Stimulated activated CD4-positive, alpha-beta T cell treated with anti-CD3 and anti-CD28 coated beads, Interleukin-2, amount 100 ng/mL, for 4 hours (primary cell): ENCODE measurements around the gene METRNL.

Experiments
- DNase-seq: peaks from one replicate; pipeline ENCODE4 v3.0.0-alpha.2; 2020; ENCODE audit warnings: low read depth

Gene METRNL

DNA sequence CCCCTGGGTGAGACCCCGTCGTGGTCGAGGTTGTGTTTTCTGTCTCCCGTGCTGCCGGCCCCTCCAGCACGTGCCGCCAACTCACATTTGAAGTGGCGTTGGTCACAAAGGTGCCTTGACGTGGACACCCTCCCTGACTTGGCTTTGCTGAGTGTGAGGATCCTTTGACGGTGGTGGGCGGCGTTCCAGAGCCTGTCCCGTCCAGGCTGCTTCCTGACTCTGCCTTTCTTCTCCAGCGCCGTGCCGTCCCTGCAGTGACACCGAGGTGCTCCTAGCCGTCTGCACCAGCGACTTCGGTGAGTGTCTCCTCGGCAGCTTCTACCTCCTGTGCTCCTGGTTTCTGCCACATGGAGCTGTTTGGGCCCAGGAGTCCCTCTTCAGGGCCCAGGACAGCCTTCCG, 13.5 kb downstream of the METRNL start:
- DNase-seq, result no peak

DNA sequence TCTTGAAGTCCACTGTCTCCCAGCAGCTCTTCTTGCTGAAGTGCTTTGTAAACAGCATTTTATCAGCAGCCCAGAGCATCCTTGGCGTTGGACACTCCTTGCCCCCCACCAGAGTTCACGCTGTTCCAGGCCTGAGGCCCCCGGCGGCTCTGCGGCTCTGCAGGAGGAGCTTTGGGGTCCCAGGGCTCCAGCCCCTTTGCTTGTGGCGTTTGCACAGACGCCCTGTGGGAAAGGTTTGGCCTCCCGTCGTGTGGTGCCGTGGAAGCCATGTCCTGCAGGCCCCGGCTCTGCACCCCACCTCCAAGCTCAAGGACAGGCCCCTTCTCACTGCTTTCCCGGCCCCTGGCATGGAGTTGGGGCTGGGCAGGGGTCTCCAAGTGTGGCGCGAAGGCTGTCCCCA, 14.1 kb downstream of the METRNL start:
- DNase-seq, result no peak

DNA sequence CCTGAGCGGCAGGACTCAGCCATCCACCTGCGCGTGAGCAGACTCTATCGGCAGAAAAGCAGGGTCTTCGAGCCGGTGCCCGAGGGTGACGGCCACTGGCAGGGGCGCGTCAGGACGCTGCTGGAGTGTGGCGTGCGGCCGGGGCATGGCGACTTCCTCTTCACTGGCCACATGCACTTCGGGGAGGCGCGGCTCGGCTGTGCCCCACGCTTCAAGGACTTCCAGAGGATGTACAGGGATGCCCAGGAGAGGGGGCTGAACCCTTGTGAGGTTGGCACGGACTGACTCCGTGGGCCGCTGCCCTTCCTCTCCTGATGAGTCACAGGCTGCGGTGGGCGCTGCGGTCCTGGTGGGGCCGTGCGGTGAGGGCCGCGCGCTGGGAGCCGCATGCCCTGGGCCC, 14.9 kb downstream of the METRNL start:
- no peak for DNase-seq

DNA sequence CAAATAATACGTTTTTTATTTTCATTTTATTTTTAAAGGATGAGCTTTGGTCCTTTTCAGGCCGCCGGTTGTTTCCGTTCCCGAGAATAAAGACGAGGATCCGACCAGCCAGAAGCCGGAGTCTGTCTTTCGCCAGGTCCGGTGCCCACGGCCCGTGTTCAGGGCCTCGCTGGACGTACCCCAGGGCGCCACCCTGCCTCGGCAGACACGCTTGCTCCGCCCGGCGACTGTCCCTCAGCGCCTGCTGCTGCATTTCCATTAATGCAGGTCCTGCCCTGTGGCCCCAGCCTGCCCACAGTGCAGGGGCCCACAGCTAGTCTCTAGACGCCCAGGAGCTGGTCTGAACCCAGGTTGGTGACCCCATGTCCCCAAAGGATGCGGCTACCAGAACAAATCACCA, 15.6 kb downstream of the METRNL start:
- DNase-seq, result no peak

DNA sequence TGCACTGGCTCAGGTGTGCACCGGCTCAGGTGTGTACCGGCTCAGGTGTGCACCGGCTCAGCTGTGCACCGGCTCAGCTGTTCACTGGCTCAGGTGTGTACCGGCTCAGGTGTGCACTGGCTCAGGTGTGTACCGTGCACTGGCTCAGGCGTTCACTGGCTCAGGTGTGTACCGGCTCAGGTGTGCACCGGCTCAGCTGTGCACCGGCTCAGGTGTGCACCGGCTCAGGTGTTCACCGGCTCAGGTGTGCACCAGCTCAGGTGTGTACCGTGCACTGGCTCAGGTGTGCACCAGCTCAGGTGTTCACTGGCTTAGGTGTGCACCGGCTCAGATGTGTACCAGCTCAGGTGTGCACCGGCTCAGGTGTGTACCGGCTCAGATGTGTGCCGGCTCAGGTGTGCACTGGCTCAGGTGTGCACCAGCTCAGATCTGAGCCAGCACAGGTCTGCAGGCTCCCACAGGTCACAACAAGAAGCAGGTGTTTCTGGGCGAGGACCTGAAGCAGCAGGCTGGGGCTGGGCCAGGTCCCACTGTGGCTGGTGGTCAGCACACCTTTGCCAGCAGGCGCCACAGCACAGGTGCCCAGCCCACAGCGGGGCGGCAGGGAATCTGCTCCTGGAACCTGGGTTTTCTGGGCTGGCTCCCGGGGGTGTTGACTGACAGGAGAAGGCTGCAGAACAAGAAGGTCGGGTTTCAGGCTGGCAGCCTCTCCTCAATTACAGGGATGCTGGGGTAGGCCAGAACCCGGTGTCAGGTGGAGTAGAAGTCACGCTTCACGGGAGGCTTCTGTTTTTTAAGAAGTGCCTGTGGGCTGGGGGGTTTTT, 17.2 kb downstream of the METRNL start:
- DNase-seq, result no peak

DNA sequence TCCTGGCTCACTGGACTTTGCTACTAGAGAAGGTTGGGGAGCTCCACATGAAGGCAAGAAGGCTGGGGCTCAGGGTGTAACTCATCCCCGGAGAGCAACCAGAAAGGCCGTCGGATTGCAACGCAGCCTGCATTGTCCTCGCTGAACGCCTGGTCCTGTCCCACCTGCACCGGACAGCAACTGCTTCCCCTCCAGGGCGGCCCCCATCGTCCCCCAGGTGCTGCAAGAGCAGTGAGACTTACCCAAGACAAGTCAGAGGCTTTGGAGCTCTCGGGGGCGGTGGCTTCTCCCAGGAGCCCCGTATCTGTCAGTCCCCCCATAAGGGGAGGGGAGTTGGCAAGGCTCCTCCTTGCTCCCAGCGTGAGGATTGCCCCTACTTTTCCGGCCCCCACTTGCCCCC, 18.4 kb downstream of the METRNL start:
- no peak for DNase-seq

DNA sequence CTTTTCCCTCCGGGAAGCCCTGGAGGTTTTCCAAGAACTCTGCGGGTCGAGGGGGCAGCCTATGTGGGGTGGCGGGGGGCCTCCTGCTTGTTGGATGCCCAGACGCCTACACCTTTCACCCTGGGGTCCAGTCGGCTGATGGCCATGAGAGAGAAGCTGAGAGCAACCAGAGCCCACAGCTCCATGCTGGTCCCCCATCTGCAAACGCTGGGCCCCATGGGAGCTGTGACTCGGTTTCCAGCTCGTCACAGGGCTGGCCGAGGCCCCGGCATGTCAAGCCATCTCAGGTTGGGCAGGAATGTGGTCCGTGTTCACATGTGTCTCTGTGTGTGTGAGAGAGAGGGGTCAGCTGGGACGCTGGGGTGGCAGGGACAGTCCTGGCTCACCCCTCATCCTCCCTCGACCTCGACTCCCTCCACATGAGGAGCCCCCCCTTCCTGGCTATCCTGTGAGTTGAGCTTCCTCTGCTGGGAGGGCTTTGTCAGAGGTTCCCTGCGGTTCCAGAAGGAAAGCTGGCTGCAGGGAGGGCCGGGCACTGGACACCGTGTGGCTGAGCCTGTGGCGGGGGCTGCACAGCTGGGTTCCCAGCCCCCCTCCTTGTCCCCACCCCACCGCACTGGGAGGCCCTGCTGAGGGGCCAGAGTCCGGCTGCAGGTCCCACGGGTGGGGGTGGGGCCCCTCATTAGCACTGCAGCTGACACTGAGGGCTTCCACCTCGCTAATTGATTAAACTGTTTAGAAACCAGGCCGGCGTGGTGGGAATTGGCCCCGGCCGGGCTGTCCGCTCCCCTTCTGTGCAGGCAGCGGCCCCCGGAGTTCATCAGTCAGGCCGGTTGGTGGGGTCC, 19.1 kb downstream of the METRNL start:
- DNase-seq, result no peak

DNA sequence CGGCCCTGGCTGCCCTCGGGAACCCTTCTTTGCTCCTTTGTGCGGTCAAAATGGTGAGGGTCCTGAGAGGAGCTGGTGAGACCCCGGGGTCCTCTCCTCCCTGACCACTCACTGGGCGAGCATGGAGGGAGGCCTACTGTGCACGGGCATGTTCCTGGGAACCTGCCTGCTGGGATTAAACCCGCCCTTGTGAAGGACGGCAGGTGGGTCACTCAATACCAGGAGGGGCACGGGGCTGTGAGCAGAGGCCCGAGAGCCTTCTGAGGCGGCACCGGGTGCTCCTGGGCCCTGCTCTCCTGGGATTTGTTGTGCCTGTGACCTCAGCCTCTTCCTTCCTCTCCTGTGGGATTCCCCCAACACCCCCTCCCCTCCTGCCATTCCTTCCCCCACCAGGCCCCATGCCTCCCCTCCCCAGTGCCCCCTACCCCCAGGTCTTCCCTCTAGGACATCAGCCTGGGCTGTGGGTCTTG, 19.7 kb downstream of the METRNL start:
- no peak for DNase-seq

DNA sequence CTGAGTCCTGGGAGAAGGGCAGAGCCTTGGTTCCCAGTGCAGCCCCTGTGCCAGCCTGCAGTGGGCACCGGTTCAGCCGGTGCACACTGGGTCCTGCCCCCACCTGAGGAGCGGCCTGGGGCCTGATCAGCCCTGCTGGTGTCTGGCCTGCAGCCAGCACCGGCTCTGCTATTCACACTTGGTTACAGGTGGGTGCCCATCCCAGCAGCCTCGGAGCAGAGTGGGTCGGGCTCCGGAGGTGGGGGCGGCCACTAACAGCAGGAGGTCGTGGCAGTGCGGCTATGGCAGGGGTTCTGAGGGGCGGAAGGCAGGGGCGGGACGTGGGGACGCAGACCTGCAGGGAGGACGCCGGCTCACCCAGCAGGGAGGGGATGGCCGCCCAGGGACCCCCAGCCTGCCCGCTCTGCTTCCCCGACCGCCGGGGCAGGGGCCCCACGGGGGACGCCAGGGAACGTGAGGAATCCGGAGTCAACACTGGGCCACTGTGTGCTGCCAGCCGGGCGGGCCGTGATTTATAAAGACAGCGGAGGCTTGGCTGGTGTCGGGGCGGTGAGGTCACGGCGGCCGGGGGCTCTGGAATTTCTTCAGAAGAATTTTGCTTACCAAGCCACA, 20.3 kb downstream of the METRNL start:
- no peak for DNase-seq

DNA sequence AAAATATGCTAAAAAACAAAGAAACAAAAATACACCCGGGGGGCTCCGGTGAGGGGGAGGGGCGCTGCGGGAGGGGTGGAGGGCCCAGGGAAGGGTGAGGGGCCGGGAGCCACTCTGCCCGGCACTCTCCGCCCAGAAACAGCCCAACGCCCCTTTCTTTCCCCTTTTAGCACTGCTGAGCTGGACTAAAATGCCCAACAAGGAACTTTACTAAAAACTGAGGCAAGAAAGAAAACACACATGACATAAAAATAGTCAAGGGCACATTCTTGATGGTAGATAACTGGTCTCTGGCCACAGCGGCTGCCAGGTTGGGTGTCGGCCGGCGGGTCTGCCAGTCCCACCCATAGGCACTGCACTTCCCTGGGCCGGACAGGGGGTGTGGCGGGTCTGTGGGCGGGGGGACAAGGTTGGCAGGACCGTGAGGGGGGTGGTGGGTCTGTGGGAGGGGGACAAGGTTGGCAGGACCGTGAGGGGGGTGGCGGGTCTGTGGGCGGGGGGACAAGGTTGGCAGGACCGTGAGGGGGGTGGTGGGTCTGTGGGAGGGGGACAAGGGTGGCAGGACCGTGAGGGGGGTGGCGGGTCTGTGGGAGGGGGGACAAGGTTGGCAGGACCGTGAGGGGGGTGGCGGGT, 20.9 kb downstream of the METRNL start:
- no peak for DNase-seq

DNA sequence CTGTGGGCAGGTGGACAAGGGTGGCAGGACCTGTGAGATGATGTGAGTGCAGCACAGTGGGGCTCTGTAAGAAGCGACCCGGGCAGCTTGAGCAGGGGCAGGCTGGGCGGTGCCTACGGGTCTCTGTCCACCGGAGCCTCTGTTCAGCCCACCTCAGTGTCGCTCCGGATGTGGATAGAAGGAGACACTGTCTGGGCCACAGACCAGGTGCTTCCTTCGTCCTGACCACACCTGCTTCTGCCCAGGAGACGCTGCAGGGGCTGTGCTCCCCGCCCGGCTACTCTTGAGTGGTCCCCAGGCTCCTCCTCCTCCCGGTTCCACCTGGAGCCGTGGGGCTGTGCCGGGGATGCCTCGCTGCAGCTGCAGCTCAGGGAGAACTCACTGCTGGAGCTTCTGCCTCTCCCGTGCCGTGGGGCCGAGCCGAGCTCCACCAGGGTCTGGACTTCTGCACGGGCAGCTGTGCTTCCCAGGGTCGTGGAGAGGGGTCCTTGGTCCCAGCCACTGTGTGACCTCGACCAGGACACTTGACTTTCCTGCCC, 21.5 kb downstream of the METRNL start:
- DNase-seq, result no peak

DNA sequence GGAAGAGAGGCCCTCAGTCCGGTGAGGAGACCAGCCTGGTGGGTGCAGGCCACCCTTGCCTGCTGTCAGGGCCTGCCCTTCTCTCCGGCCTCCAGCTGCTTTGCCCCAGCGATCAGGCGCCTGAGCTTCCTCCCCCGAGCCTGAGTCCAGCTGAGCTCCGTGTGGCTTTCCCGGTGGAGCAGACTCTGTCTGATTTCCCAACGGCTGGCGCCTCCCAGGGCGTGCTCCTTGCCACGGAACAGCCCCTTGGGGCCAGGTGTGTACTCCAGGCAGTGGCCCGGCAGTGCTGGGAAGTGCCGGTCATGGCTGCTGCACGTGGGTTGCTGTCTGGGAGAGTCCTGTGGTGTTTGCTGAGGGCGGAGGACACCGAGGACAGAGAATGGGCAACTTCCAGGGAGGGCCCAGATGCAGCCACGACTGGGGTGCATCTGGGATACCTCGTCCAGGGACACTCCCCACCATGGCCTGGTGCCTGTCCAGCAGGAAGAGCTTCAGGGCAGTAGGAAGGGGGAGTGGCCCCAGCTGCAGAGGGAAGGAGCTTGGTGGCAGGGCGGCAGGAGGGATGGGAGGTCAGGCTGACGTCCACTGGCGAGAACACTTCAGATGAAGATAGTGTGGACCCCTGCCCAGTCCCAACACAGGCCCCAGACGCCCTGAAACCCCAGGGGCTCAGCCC, 22.5 kb downstream of the METRNL start:
- no peak for DNase-seq

DNA sequence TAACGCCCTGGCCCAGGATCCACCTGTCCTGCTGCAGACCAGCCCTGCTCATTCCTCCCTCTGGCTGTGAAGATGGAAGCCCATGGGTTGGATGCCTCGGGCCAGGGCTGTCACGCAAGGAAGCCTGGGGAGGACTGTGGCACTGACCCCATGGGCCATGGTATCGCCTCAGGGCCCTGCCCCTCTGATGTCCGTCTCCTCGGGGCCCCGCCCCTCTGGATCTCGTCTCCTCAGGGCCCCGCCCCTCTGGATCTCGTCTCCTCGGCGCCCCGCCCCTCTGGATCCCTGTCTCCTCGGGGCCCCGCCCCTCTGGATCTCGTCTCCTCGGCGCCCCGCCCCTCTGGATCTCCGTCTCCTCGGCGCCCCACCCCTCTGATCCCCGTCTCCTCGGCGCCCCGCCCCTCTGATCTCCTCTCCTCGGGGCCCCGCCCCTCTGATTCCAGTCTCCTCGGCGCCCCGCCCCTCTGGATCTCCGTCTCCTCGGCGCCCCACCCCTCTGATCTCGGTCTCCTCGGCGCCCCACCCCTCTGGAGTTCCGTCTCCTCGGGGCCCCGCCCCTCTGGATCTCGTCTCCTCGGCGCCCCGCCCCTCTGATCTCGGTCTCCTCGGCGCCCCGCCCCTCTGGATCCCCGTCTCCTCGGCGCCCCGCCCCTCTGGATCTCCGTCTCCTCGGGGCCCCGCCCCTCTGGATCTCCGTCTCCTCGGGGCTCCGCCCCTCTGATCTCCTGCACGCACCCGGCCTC, 24.0 kb downstream of the METRNL start:
- no peak for DNase-seq

DNA sequence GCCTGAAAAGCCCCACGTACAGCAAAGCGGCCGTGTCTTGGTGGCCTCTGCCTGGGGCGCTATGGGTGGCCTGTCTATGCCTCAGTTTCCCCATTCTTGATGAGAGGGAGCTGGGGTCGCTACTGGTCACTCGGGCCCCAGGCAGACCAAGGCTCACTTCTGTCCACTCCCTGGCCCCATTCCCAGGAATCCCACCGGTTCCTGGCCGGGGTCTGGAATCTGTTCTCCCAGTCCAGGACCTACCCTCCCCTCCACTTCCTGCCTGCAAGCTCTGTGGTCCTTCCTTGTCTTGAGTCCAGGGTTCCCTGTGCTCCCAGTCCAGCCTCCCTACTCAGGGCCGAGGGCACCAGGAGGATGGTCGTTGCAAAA, 24.5 kb downstream of the METRNL start:
- no peak for DNase-seq

DNA sequence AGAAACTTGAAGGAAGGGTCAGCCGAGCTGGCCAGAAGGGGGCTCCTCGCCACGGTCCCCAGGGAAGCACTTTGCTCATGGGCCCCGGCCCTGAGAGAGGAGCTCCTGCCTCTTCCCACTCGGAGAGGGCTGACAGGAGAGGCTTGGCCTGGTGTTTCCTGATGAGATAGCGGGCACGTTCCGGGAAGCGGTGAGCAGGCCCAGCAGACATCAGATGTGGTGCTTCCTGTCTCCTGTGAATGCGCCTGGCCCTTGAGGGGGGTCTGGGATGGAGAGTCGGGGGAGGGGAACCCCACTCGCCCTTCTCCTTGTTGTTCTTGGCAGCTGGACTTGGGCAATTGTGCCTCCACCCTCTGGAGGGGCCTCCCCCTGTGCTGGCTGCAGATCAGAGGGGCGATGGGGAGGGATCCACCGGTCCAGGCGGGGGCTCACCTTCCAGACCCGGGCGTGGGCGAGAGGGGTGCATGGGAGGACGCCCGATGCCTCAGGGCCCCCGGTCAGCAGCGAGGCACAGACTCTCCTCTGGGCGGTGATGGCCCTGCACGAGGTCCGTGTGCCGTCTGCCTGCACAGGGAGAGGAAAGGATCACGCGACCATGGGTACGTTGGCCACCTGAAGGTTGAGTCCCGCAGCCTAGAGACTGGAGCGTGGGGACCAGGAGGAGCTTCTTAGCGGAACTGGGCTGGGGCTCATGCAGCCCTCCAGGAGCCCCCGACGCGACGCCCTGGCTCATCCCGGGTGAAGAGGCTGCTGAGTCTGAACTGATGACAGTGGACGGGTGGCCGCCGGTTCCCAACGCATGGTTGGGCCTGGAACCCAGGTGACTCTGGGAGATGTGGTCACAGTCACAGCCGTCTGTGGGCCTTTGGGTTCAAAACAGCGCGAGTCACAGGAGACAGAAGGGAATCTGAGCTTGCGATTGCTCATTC, 25.4 kb downstream of the METRNL start:
- no peak for DNase-seq

DNA sequence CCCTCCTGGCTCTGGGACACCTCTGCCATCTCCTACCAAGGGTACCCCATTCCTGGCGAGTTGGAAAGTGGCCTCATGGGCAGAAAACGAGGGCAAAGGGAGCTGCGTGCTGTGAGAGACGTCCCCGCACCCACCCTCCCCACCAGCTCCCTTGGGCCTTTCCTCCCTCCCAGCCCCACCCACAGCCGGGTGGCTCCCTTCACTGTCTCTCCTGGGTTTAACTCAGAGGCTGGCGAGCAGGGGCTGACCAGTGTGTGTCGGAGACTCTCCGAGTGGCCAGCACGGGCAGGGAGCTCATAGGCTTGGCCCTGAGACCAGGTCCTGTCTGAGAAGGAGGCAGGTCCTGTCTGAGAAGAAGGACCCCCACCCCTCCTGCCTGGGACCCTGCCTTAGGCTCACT, 26.1 kb downstream of the METRNL start:
- no peak for DNase-seq

DNA sequence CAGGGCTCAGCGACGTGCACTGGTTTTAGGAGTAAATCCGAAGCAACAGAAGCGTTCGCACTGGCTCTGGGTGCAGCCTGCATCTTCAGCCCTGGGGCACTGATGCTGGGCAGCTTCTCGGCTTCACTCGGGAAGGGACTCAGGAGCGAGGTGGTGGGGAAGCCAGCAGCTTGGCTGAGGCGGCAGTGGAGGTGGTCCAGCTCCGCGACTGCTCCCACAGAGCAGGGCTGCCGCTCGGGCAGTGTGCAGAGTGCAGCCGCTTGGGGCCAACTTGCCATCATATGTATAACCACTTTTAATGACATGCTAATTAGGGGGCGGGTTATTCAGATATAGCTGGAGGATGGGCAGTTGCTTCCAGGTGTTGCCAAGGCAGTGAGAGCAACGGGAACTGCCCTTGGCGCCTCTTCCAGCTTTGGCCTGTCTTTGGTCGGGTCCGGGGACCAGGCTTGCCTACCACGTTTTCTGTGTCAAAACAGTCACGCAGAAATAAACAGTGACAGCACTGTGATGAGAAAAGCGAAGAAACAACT, 26.7 kb downstream of the METRNL start:
- DNase-seq, result no peak

DNA sequence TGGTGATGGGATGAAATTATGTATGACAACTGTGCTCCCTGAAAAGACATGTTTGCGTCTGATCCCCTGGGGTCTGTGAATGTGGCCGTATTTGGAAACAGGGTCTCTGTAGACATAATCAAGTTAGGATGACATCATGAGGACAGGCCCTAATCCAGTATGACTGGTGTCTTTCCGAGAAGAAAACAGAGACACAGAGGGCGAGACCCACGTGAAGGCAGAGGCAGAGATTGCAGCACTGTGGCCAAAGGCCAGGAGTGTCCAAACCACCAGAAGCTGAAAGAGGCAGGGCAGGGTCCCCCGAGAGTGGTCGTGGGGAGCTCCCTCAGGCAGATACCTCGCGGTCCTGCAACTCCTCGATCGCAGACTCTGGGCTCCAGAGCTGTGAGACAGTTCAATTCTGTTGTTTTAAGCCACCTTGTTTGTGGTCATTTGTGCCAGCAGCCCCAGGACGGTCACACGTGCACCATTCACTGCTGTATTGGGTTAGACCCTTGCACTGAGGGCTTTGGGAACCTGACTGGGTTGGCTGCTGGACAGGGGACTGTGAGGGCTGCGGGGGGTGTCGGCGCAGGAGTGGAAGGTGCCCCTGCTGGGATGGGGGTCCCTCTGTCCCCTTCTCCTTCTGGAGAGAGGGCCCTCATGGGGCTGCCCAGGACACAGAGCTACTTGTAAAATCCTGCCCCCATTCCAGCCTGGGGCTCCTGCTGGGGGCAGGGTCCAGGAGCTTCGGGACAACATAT, 27.7 kb downstream of the METRNL start:
- DNase-seq, result no peak

DNA sequence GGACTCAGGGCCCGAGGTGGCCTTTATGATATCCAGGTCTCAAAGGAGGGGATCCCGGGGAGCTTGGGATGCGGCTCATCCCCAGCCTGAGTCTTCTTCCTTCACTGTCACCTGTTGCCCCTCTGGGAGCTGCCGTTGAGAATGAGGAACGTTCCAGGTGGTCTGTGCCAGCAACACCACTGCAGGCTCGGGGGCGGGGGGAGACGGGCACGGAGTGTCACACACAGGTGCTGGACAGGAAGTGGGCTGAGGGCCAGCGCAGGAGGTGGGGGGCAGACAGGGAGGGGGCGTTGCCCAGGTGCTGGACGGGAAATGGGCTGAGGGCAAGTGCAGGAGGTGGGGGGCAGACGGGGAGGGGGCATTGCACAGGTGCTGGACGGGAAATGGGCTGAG, 28.2 kb downstream of the METRNL start:
- DNase-seq, result no peak
